Breast epithelium (tissue), 4 donors: ENCODE data around the gene OSBPL6. TPM values are rescaled to one million over a fixed set of nuclear protein-coding genes. Genes with fewer than 3 reads are reported as not detected.

Experiments used
- DNase-seq, 2 donors: peaks; one replicate each; pipeline ENCODE4 v3.0.0-alpha.2; 2019; ENCODE audit warnings: low spot score in 2 of 2
- H3K27ac ChIP-seq, 2 donors: fragments of 200-600 bp; sonication (generic) in 1 of 2; one replicate each; pipeline ENCODE4 v1.5.1; 2016 to 2019; ENCODE audit warnings: mild to moderate bottlenecking in 1 of 2
- H3K27me3 ChIP-seq, 2 donors: fragments of 200-600 bp; sonication (generic) in 1 of 2; one replicate each; pipeline versions ENCODE4 v1.5.1 to v1.6.0; 2017 to 2019; ENCODE audit warnings: control low read depth in 1 of 2, mild to moderate bottlenecking in 1 of 2
- H3K36me3 ChIP-seq: fragments of 200-600 bp; one replicate; pipeline ENCODE4 v1.5.1; 2019
- H3K4me1 ChIP-seq, 2 donors: fragments of 200-600 bp; sonication (generic); one replicate each; pipeline ENCODE4 v1.5.1; 2016 to 2019; ENCODE audit warnings: control low read depth in 1 of 2
- H3K4me3 ChIP-seq, 3 donors: fragments of 200-600 bp; sonication (generic); 1 replicate in 2 of 3; 2 replicates in 1 of 3; pipeline ENCODE4 v1.5.1; 2016 to 2019; ENCODE audit warnings: mild to moderate bottlenecking in 3 of 3, moderate library complexity in 2 of 3
- H3K9me3 ChIP-seq, 2 donors: fragments of 200-600 bp; sonication (generic) in 1 of 2; one replicate each; pipeline ENCODE4 v1.5.1; 2016 to 2019; ENCODE audit warnings: control low read depth in 1 of 2
- CTCF ChIP-seq, 3 donors: fragments of 450-650 bp; IDR thresholded peaks; one replicate each; pipeline ENCODE4 v1.5.1; 2016 to 2017; ENCODE audit warnings: antibody characterized with exemption in 3 of 3, mild to moderate bottlenecking in 3 of 3, moderate library complexity in 3 of 3
- POLR2A ChIP-seq: fragments of 450-650 bp; IDR thresholded peaks from one replicate; pipeline ENCODE4 v1.6.1; 2016; ENCODE audit warnings: antibody characterized with exemption, mild to moderate bottlenecking, moderate library complexity
- POLR2AphosphoS5 ChIP-seq, 3 donors: sonication (generic); formaldehyde crosslinking; IDR thresholded peaks; one replicate each; pipeline ENCODE4 v1.6.1; 2017; ENCODE audit warnings: antibody characterized with exemption in 3 of 3
- intact Hi-C: fragments of 100-400 bp; cut with DNase I; formaldehyde crosslinking; loops from one replicate; pipeline ENCODE4 v1.15.1; 2023; ENCODE audit warnings: low total_unique reads
- total RNA-seq, 3 donors: library from RNA; depleted of rRNA; stranded (reverse); fragments of >200 nt; gene quantifications; one replicate each; pipeline ENCODE4 v1.1.0, GENCODE V29; 2016

The OSBPL6 gene
- total RNA-seq, 3 donors from 2014 or later, result 1.3 to 4.8 (median 1.8) TPM

GRCh38 chr2:178208336-178208735 lies 14.0 kb downstream of the OSBPL6 start:
- H3K36me3 ChIP-seq, result no peaks in the 10 kb centered on the region
- no peak overlapping the region for H3K27ac ChIP-seq
- intact Hi-C loops, result no loop called here
- no peaks in the 10 kb centered on the region for H3K4me1 ChIP-seq
- no peaks in the 10 kb centered on the region for H3K27me3 ChIP-seq
- H3K4me3 ChIP-seq, result no peak overlapping the region
- H3K9me3 ChIP-seq, result no peaks in the 10 kb centered on the region
- DNase-seq, result no peak
- TF ChIP-seq CTCF (IDR thresholded peaks at IDR 0.05) (no peak), POLR2AphosphoS5 (IDR thresholded peaks at IDR 0.05) (no peak), POLR2A (no peak)

DNA sequence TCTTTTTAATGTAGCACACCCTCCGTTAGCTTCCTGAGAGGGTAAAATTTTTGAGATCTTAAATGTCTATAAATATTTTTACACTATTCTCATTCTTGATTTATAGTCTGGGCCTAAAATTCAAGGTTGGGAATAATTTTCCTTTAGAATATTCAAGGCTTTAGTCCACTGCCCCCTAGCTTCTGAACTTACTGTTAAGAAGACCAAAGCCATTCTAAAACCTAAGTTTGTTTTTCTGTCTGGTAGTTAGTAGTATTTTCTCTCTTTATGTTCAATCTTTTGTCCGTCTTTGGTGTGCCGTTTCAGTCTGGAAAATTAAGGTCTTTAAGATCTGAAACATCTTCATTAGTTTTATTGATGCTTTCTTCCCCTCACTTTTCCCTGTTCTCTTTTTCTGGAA lies 14.5 kb downstream of the OSBPL6 start:
- Histone ChIP-seq H3K9me3 (no peaks in the 10 kb centered on the region), H3K4me3 (no peak overlapping the region), H3K4me1 (no peaks in the 10 kb centered on the region), H3K27ac (no peak overlapping the region), H3K36me3 (no peaks in the 10 kb centered on the region), H3K27me3 (no peaks in the 10 kb centered on the region)
- no peak for DNase-seq
- intact Hi-C loops, result no loop called here
- TF ChIP-seq POLR2AphosphoS5 (IDR thresholded peaks at IDR 0.05) (no peak), CTCF (IDR thresholded peaks at IDR 0.05) (no peak), POLR2A (no peak)

- H3K27ac ChIP-seq, result no peak overlapping the region
- intact Hi-C loops, result no loop called here
- H3K27me3 ChIP-seq, result no peaks in the 10 kb centered on the region
- H3K36me3 ChIP-seq, result no peaks in the 10 kb centered on the region
- no peaks in the 10 kb centered on the region for H3K9me3 ChIP-seq
- DNase-seq, result no peak
- H3K4me3 ChIP-seq, result no peak overlapping the region
- TF ChIP-seq CTCF (IDR thresholded peaks at IDR 0.05), result no peak
- TF ChIP-seq POLR2AphosphoS5 (IDR thresholded peaks at IDR 0.05), result no peak
- TF ChIP-seq POLR2A, result no peak
- no peaks in the 10 kb centered on the region for H3K4me1 ChIP-seq
These were observed 17.1 kb downstream of the OSBPL6 start for GRCh38 chr2:178211460-178211859.

GRCh38 chr2:178211943-178212342 lies 17.6 kb downstream of the OSBPL6 start:
- DNase-seq, result no peak
- intact Hi-C loops, result no loop called here
- H3K4me3 ChIP-seq, result no peak overlapping the region
- no peak for TF ChIP-seq POLR2A
- H3K27me3 ChIP-seq, result no peaks in the 10 kb centered on the region
- no peaks in the 10 kb centered on the region for H3K9me3 ChIP-seq
- H3K4me1 ChIP-seq, result no peaks in the 10 kb centered on the region
- no peaks in the 10 kb centered on the region for H3K36me3 ChIP-seq
- no peak overlapping the region for H3K27ac ChIP-seq

DNA sequence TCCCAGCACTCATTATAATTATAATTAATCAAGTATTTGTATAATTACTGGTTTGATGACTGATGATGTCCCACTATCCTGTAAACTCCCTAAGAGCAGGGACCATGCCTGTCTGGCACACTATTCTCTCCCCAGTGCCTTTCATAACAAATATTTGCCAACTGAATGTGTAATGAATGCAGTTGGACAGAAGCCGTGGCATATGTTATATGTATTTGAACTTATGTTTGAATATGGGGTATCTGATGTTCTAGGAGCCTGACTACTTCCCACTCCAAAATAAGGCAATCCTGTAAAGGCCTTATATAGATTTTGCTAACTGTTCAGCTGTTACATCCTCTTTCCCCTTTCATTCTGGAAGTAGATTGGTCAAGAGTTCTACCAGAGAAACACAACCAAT lies 19.7 kb downstream of the OSBPL6 start:
- H3K4me3 ChIP-seq, result no peak overlapping the region
- TF ChIP-seq POLR2AphosphoS5 (IDR thresholded peaks at IDR 0.05) (no peak), POLR2A (no peak), CTCF (IDR thresholded peaks at IDR 0.05) (no peak)
- no peaks in the 10 kb centered on the region for H3K27me3 ChIP-seq
- no peak for DNase-seq
- H3K36me3 ChIP-seq, result no peaks in the 10 kb centered on the region
- intact Hi-C loops, result no loop called here
- no peaks in the 10 kb centered on the region for H3K4me1 ChIP-seq
- H3K27ac ChIP-seq, result no peak overlapping the region
- no peaks in the 10 kb centered on the region for H3K9me3 ChIP-seq

- TF ChIP-seq POLR2AphosphoS5 (IDR thresholded peaks at IDR 0.05) (no peak), POLR2A (no peak), CTCF (IDR thresholded peaks at IDR 0.05) (no peak)
- intact Hi-C loops, result no loop called here
- Histone ChIP-seq H3K36me3 (no peaks in the 10 kb centered on the region), H3K4me1 (no peaks in the 10 kb centered on the region), H3K4me3 (no peak overlapping the region), H3K9me3 (no peaks in the 10 kb centered on the region), H3K27ac (no peak overlapping the region), H3K27me3 (no peaks in the 10 kb centered on the region)
- no peak for DNase-seq
These were observed 24.9 kb downstream of the OSBPL6 start for GRCh38 chr2:178219247-178219646.
